ENCODE data around the gene SEC31B. TPM values are rescaled to one million over a fixed set of nuclear protein-coding genes. Genes with fewer than 3 reads are reported as not detected.

The SEC31B gene
- total RNA-seq, 1 donor: 3.9 TPM

DNA sequence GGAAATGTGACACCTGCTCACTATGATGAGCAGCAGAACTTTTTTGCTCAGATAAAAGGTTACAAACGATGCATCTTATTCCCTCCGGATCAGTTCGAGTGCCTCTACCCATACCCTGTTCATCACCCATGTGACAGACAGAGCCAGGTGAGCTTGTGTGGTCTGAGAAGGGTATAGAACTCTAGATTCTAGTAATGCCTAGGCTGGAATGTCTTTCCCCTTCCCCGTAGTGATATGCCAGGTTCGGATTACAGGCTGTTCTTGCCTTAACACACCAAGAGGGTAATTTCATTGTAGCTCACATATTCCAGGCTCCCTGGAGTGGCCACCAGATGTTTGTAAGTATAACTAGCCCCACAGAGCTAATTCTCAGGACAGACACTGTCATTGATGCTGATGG, 25.3 kb upstream of the SEC31B start:
- H3K4me3 ChIP-seq (ENCODE audit: low read depth, low read length): no peak overlapping the region
- no peak for DNase-seq (ENCODE audit: low read depth)
- TF ChIP-seq, protein P1, sequence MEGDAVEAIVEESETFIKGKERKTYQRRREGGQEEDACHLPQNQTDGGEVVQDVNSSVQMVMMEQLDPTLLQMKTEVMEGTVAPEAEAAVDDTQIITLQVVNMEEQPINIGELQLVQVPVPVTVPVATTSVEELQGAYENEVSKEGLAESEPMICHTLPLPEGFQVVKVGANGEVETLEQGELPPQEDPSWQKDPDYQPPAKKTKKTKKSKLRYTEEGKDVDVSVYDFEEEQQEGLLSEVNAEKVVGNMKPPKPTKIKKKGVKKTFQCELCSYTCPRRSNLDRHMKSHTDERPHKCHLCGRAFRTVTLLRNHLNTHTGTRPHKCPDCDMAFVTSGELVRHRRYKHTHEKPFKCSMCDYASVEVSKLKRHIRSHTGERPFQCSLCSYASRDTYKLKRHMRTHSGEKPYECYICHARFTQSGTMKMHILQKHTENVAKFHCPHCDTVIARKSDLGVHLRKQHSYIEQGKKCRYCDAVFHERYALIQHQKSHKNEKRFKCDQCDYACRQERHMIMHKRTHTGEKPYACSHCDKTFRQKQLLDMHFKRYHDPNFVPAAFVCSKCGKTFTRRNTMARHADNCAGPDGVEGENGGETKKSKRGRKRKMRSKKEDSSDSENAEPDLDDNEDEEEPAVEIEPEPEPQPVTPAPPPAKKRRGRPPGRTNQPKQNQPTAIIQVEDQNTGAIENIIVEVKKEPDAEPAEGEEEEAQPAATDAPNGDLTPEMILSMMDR (IDR thresholded peaks at IDR 0.05; ENCODE audit: insufficient read depth, low read depth, low read length): no peak

DNA sequence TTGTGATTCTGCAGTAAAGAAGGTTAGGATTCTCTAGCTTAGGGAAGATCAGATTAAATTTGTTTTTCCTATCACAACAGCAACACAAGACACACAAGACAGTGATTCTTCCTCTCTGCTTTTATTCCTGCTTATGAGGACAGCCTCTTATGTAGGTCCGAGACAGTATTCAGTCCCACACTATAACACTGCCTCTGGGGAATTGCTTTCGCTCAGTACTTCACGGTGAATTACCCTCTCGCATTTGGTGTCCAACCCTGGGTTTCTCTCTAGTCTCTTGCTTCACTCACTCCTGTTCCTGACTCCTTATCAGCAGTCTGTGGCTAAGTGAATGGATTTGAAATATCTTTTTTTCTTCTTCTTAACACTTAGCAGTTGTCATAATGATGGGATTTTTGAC, 17.8 kb upstream of the SEC31B start:
- TF ChIP-seq, protein P1 (IDR thresholded peaks at IDR 0.05; ENCODE audit: insufficient read depth, low read depth, low read length): no peak
- no peak overlapping the region for H3K4me3 ChIP-seq (ENCODE audit: low read depth, low read length)
- DNase-seq (ENCODE audit: low read depth): no peak

DNA sequence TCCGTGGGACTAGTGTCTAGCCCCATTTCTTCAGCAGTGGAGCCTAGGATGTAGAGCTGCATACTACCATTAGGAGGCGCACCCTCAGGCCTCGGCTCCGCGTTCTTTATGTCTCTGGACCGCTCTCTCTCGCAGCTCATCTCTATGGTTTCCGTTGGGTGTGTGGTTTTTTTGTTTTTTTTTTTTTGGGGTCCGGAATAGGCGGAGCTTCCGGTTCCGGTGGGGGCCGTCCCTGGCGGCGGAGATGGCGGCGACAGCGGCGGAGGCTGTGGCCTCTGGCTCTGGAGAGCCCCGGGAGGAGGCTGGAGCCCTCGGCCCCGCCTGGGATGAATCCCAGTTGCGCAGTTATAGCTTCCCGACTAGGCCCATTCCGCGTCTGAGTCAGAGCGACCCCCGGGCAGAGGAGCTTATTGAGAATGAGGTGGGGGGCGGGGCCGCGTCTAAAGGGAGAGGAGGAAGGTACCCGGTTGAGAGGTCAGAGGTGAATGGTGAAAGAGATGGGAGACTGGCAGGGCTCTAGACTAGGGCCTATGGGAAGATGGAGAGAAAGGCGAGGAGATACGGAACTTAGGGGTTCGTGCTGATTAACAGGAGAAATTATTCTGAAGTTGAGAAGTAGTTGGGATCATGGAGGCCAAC, 16.2 kb upstream of the SEC31B start, which contains the start of gene HIF1AN:
TSS of gene HIF1AN (plus strand) at position 229 of the 639 bp plus-strand sequence. CDS start at position 245, 16 bp downstream.
- peak; percentile 96 for DNase-seq (ENCODE audit: low read depth)
- TF ChIP-seq, protein P1 (IDR thresholded peaks at IDR 0.05; ENCODE audit: insufficient read depth, low read depth, low read length): peak; percentile 97

DNA sequence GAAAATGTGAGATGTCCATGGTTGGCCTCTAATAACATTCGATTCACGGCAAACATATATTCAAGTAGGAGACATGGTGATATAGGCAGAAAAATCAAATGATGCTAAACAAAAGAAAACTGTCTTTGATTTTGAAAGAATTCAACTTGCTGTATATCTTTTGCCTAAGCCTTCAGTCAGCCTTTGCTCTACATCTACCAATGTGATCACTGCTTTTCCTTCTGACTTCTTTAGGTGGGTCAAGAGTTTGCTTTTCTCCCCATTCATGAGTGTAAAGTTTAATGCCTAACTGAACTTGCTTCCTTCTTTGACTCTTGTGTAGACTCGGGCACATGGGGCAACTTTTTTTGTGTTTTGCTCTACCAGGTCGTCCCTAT, 15.7 kb upstream of the SEC31B start:
- H3K4me3 ChIP-seq (ENCODE audit: low read depth, low read length): peak overlapping the region; percentile 82
- no peak for DNase-seq (ENCODE audit: low read depth)
- TF ChIP-seq, protein P1 (IDR thresholded peaks at IDR 0.05; ENCODE audit: insufficient read depth, low read depth, low read length): no peak

More for the DNA sequence above, 16.2 kb upstream of the SEC31B start, which contains the start of gene HIF1AN:
- H3K4me3 ChIP-seq (ENCODE audit: low read depth, low read length): peak within 1 kb of the TSS; percentile 82

DNA sequence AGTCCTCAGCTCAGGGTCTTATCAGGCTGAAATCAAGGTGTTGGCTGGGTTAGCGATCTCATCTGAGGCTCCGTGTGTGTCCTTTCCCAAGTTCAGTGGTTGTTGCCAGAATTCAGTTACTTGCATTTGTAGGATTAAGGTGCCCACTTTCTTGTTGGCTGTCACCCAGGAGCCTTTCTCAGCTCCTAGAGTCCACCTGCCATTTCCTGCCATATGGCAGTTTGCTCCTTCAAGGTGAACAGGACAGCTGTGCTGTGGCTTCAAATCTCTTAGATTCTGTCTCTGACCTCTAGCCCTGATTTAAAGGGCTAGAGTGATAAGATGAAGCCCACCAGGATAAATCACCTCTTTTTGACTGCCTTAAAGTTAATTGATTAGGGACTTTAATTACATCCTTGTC, 15.1 kb upstream of the SEC31B start:
- H3K4me3 ChIP-seq (ENCODE audit: low read depth, low read length): no peak overlapping the region
- TF ChIP-seq, protein P1 (IDR thresholded peaks at IDR 0.05; ENCODE audit: insufficient read depth, low read depth, low read length): no peak
- no peak for DNase-seq (ENCODE audit: low read depth)

DNA sequence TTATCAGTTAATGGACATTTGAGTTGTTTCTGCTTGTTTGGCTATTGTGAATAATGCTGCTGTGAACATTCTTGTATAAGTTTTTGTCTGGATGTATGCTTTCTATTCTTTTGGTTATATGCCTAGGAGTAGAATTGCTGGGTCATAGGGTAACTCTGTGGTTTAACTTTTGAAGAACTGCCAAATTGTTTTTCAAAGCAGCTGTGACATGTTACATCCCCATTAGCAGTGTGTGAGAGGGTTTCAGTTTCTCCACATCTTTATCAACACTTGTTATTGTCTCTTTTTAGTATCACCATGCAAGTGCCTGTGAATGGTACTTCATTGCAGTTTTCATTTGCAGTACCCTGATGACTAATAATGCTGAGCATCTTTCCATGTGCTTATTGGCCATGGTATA, 12.1 kb upstream of the SEC31B start:
- DNase-seq (ENCODE audit: low read depth): no peak
- H3K4me3 ChIP-seq (ENCODE audit: low read depth, low read length): no peak overlapping the region
- TF ChIP-seq, protein P1 (IDR thresholded peaks at IDR 0.05; ENCODE audit: insufficient read depth, low read depth, low read length): no peak
